MM.1S (cell line): Measurements from ENCODE around the gene ZNF507.

Experiments used
- DNase-seq: peaks from one replicate; pipeline ENCODE4 v3.0.0-alpha.2; 2015
- H2AFZ ChIP-seq: fragments of 300-600 bp; sonication (generic); 2 replicates; pipeline ENCODE4 v1.6.0; 2016; ENCODE audit warnings: antibody characterized with exemption, low read length
- H3F3A ChIP-seq: fragments of 300-600 bp; sonication (generic); 2 replicates; pipeline ENCODE4 v1.6.1; 2016; ENCODE audit warnings: mild to moderate bottlenecking, antibody characterized with exemption, low read length, moderate library complexity, mixed read lengths; ENCODE audit not compliant: insufficient read depth
- H3K27ac ChIP-seq: fragments of 300-600 bp; sonication (generic); 2 replicates; pipeline ENCODE4 v1.5.1; 2016; ENCODE audit warnings: mild to moderate bottlenecking, low read length
- H3K27me3 ChIP-seq: fragments of 300-600 bp; sonication (generic); replicated peaks from 2 replicates; pipeline ENCODE4 v1.6.0; 2016; ENCODE audit warnings: low read length; ENCODE audit not compliant: insufficient read depth
- H3K36me3 ChIP-seq: fragments of 300-600 bp; sonication (generic); replicated peaks from 2 replicates; pipeline ENCODE4 v1.6.1; 2016; ENCODE audit warnings: mild to moderate bottlenecking, low read length, mixed read lengths; ENCODE audit not compliant: insufficient read depth
- H3K4me1 ChIP-seq: fragments of 300-600 bp; sonication (generic); 2 replicates; pipeline ENCODE4 v1.6.1; 2016; ENCODE audit warnings: low read length, mixed read lengths
- H3K4me2 ChIP-seq: fragments of 300-600 bp; sonication (generic); 2 replicates; pipeline ENCODE4 v1.6.0; 2016; ENCODE audit warnings: low read depth, low read length
- H3K4me3 ChIP-seq: fragments of 300-600 bp; sonication (generic); 2 replicates; pipeline ENCODE4 v1.5.1; 2016; ENCODE audit warnings: low read length, mixed read lengths
- H3K79me2 ChIP-seq: fragments of 300-600 bp; sonication (generic); 2 replicates; pipeline ENCODE4 v1.6.1; 2016; ENCODE audit warnings: mixed run types, low read length, mixed read lengths
- H3K9ac ChIP-seq: fragments of 300-600 bp; sonication (generic); 2 replicates; pipeline ENCODE4 v1.6.1; 2016; ENCODE audit warnings: low read length, mixed read lengths
- H3K9me2 ChIP-seq: fragments of 300-600 bp; sonication (generic); replicated peaks from 2 replicates; pipeline ENCODE4 v1.6.1; 2016; ENCODE audit warnings: mild to moderate bottlenecking, low read length, mixed read lengths; ENCODE audit not compliant: insufficient read depth
- H3K9me3 ChIP-seq: fragments of 300-600 bp; sonication (generic); replicated peaks from 2 replicates; pipeline ENCODE4 v1.6.1; 2016; ENCODE audit warnings: mild to moderate bottlenecking, low read length, mixed read lengths; ENCODE audit not compliant: insufficient read depth
- H4K20me1 ChIP-seq: fragments of 300-600 bp; sonication (generic); 2 replicates; pipeline ENCODE4 v1.6.1; 2016; ENCODE audit warnings: mild to moderate bottlenecking, low read length, moderate library complexity, mixed read lengths; ENCODE audit not compliant: insufficient read depth
- CTCF ChIP-seq: fragments of 300-600 bp; sonication (generic); IDR thresholded peaks from 2 replicates; pipeline ENCODE4 v1.5.1; 2016; ENCODE audit warnings: antibody characterized with exemption, low read length, mixed read lengths
- EZH2 ChIP-seq: fragments of 300-600 bp; sonication (generic); optimal IDR thresholded peaks from 2 replicates; pipeline ENCODE3; 2017; ENCODE audit warnings: low read depth, mild to moderate bottlenecking, antibody characterized with exemption, low read length, mixed read lengths
- EZH2phosphoT487 ChIP-seq: fragments of 300-600 bp; sonication (generic); IDR thresholded peaks from 2 replicates; pipeline ENCODE4 v1.6.1; 2018; ENCODE audit warnings: antibody characterized with exemption, low read length

The ZNF507 gene

GRCh38 chr19:32316034-32316433 is 29.4 kb upstream of the ZNF507 start:
- Histone ChIP-seq H3F3A (no peaks in the 10 kb centered on the region), H3K9ac (no peak overlapping the region), H3K79me2 (no peaks in the 10 kb centered on the region), H3K4me2 (no peak overlapping the region), H3K9me2 (no peaks in the 10 kb centered on the region), H3K36me3 (no peaks in the 10 kb centered on the region), H4K20me1 (no peaks in the 10 kb centered on the region), H3K27ac (no peak overlapping the region), H3K4me3 (no peak overlapping the region), H3K27me3 (peaks cover 57% of the 10 kb centered on the region), H2AFZ (no peak overlapping the region), H3K9me3 (no peaks in the 10 kb centered on the region), H3K4me1 (no peaks in the 10 kb centered on the region)
- TF ChIP-seq EZH2 (no peak), EZH2phosphoT487 (no peak), CTCF (no peak)
- no peak for DNase-seq

- Histone ChIP-seq H3F3A (no peaks in the 10 kb centered on the region), H3K9ac (no peak overlapping the region)
These were observed 28.3 kb upstream of the ZNF507 start for GRCh38 chr19:32317086-32317485.

GRCh38 chr19:32318884-32319520 is 26.4 kb upstream of the ZNF507 start:
- Histone ChIP-seq H3F3A (no peaks in the 10 kb centered on the region), H4K20me1 (no peaks in the 10 kb centered on the region), H3K79me2 (no peaks in the 10 kb centered on the region), H3K4me2 (no peak overlapping the region), H3K9me3 (no peaks in the 10 kb centered on the region), H3K36me3 (no peaks in the 10 kb centered on the region), H3K4me3 (no peak overlapping the region), H3K9me2 (no peaks in the 10 kb centered on the region), H3K9ac (no peak overlapping the region), H3K4me1 (no peaks in the 10 kb centered on the region), H2AFZ (no peak overlapping the region), H3K27me3 (peaks cover 35% of the 10 kb centered on the region), H3K27ac (no peak overlapping the region)
- no peak for DNase-seq
- no peak for TF ChIP-seq EZH2phosphoT487
- TF ChIP-seq CTCF, result peak; percentile 24; the same call in 1 of the 2 replicates

More at GRCh38 chr19:32317086-32317485, 28.3 kb upstream of the ZNF507 start:
- H3K27ac ChIP-seq, result no peak overlapping the region
- no peak overlapping the region for H3K4me2 ChIP-seq
- no peaks in the 10 kb centered on the region for H4K20me1 ChIP-seq
- TF ChIP-seq EZH2 (no peak), EZH2phosphoT487 (no peak), CTCF (no peak)
- no peaks in the 10 kb centered on the region for H3K79me2 ChIP-seq
- H3K9me3 ChIP-seq, result no peaks in the 10 kb centered on the region
- H3K9me2 ChIP-seq, result no peaks in the 10 kb centered on the region
- peaks cover 50% of the 10 kb centered on the region for H3K27me3 ChIP-seq
- no peak overlapping the region for H2AFZ ChIP-seq
- no peak for DNase-seq
- no peaks in the 10 kb centered on the region for H3K36me3 ChIP-seq
- H3K4me3 ChIP-seq, result no peak overlapping the region
- H3K4me1 ChIP-seq, result no peaks in the 10 kb centered on the region
